ENCODE measurements around the gene ADAMTSL3. TPM values are rescaled to one million over a fixed set of nuclear protein-coding genes. Genes with fewer than 3 reads are reported as not detected.

ADAMTSL3 gene
- total and polyA plus RNA-seq, 7 experiments from 2014 or later: not detected

DNA sequence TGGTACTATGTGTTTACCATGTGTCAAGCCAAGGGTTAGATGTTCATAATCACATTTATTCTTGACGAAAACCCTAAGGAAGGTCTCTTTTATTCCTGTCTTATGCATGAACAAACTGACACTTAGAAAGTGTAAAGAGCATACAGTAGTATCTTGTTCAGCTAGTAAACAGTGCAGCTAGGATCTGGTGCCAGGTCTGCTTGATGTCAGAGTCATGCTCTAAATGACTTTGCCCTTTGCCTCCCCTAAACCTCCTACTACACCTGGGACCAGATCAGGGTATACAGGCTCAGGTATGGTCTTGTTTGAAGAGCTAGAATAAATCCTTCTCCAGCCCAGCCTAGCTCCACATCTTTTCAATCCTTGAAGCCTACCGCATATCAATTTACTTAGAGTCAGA lies 232.4 kb downstream of the ADAMTSL3 start:
- Mint-ChIP-seq H3K36me3 (no peaks in the 10 kb centered on the region), H3K9me3 (peaks cover 0 to 4% (median 0%) of the 10 kb centered on the region in 11 donors), H3K27ac (no peak overlapping the region), H3K4me1 (no peaks in the 10 kb centered on the region), H3K4me3 (no peak overlapping the region), H3K27me3 (peaks cover 2 to 19% (median 10%) of the 10 kb centered on the region in 5 donors)
- CTCF ChIA-PET: no interaction called here
- H3K27ac ChIP-seq (ENCODE audit: low read depth, low read length): no peak overlapping the region
- intact Hi-C loops (cut with micrococcal nuclease): no loop called here
- POLR2A ChIA-PET: no interaction called here
- DNase-seq (no peak), ATAC-seq (no peak)
- H3K27me3 ChIP-seq (ENCODE audit: control insufficient read depth in 2 of 2, insufficient read depth in 2 of 2, low read length in 2 of 2): no peaks in the 10 kb centered on the region
- no peaks in the 10 kb centered on the region for H3K4me1 ChIP-seq (ENCODE audit: control insufficient read depth in 2 of 2, insufficient read depth in 2 of 2, low read length in 2 of 2)
- H3K4me3 ChIP-seq (ENCODE audit: low read length): no peak overlapping the region
- H3K36me3 ChIP-seq (ENCODE audit: control insufficient read depth in 2 of 3, insufficient read depth in 3 of 3, low read length in 3 of 3): no peaks in the 10 kb centered on the region
- no peaks in the 10 kb centered on the region for H3K9me3 ChIP-seq (ENCODE audit: control insufficient read depth in 2 of 3, low read length in 3 of 3)

DNA sequence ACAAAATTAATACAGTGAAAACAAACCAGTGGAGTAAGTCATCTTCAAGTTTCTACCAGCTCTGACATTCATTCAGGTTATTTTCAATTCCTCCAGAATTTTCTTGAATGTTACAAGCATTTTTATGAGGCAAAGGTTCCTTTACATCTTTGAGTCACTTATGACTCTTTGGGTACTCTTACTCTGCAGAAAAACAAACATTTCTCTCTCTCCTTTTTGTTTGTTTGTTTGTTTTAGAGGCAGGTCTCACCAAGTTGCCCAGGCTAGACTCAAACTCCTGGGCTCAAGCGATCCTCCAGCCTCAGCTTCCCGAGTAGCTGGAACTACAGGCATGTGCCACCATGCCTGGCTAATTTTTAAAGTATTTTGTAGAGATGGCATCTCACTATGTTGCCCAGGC lies 233.5 kb downstream of the ADAMTSL3 start:
- Mint-ChIP-seq H3K4me1 (no peaks in the 10 kb centered on the region), H3K4me3 (no peak overlapping the region), H3K36me3 (no peaks in the 10 kb centered on the region), H3K9me3 (peaks cover 0 to 4% (median 0%) of the 10 kb centered on the region in 11 donors), H3K27me3 (peaks cover 2 to 23% (median 15%) of the 10 kb centered on the region in 5 donors), H3K27ac (no peak overlapping the region)
- intact Hi-C loops (cut with micrococcal nuclease): no loop called here
- Histone ChIP-seq H3K4me3 (ENCODE audit: low read length) (no peak overlapping the region), H3K27me3 (ENCODE audit: control insufficient read depth in 2 of 2, insufficient read depth in 2 of 2, low read length in 2 of 2) (no peaks in the 10 kb centered on the region), H3K4me1 (ENCODE audit: control insufficient read depth in 2 of 2, insufficient read depth in 2 of 2, low read length in 2 of 2) (no peaks in the 10 kb centered on the region), H3K36me3 (ENCODE audit: control insufficient read depth in 2 of 3, insufficient read depth in 3 of 3, low read length in 3 of 3) (no peaks in the 10 kb centered on the region), H3K27ac (ENCODE audit: low read depth, low read length) (no peak overlapping the region), H3K9me3 (ENCODE audit: control insufficient read depth in 2 of 3, low read length in 3 of 3) (no peaks in the 10 kb centered on the region)
- DNase-seq (no peak), ATAC-seq (no peak)
- CTCF ChIA-PET: no interaction called here
- POLR2A ChIA-PET: no interaction called here

DNA sequence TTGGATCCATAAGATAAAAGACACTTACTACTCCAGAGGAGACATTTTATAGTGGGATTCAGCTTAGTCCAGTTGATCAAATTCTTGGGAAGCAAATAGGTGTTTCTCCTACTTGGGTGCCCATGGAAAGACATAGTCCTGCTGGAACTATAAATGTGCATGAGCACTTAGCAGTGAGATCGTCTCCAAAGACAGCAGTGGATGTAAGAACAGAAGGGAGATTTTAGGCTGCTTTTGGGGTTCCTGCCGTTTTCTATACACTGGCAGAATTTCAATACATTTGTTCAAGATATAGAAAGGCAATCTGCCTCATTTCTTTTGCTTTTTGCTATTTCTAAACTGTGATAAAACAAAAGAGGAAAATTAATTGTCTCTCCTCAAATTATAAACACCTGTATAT lies 234.0 kb downstream of the ADAMTSL3 start:
- no peaks in the 10 kb centered on the region for H3K9me3 ChIP-seq (ENCODE audit: control insufficient read depth in 2 of 3, low read length in 3 of 3)
- no peak overlapping the region for H3K4me3 ChIP-seq (ENCODE audit: low read length)
- no peaks in the 10 kb centered on the region for H3K4me1 Mint-ChIP-seq
- peaks cover 2 to 23% (median 20%) of the 10 kb centered on the region in 5 donors for H3K27me3 Mint-ChIP-seq
- H3K27ac Mint-ChIP-seq: no peak overlapping the region
- no peaks in the 10 kb centered on the region for H3K4me1 ChIP-seq (ENCODE audit: control insufficient read depth in 2 of 2, insufficient read depth in 2 of 2, low read length in 2 of 2)
- H3K36me3 Mint-ChIP-seq: no peaks in the 10 kb centered on the region
- H3K27ac ChIP-seq (ENCODE audit: low read depth, low read length): no peak overlapping the region
- ATAC-seq (no peak), DNase-seq (no peak)
- CTCF ChIA-PET: no interaction called here
- no peaks in the 10 kb centered on the region for H3K36me3 ChIP-seq (ENCODE audit: control insufficient read depth in 2 of 3, insufficient read depth in 3 of 3, low read length in 3 of 3)
- POLR2A ChIA-PET: no interaction called here
- H3K4me3 Mint-ChIP-seq: no peak overlapping the region
- intact Hi-C loops (cut with micrococcal nuclease): no loop called here
- H3K27me3 ChIP-seq (ENCODE audit: control insufficient read depth in 2 of 2, insufficient read depth in 2 of 2, low read length in 2 of 2): no peaks in the 10 kb centered on the region
- peaks cover 0 to 4% (median 0%) of the 10 kb centered on the region in 11 donors for H3K9me3 Mint-ChIP-seq

DNA sequence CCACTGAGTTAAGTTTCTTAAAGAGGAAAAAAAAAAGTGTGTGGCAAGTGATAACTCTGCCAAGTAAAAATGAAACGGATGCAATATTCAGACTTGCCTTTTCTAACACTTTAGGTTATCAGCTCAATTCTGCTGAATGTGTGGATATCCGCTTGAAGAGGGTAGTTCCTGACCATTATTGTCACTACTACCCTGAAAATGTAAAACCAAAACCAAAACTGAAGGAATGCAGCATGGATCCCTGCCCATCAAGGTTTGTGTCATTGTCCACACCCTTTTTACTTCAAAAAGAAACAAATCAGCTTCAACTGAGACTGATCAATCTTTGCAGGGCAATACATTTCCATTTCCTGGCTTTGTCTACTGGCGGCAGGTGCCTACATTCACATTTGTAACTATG lies 236.1 kb downstream of the ADAMTSL3 start:
- H3K4me3 Mint-ChIP-seq: no peak overlapping the region
- Histone ChIP-seq H3K4me1 (ENCODE audit: control insufficient read depth in 2 of 2, insufficient read depth in 2 of 2, low read length in 2 of 2) (no peaks in the 10 kb centered on the region), H3K27ac (ENCODE audit: low read depth, low read length) (no peak overlapping the region), H3K27me3 (ENCODE audit: control insufficient read depth in 2 of 2, insufficient read depth in 2 of 2, low read length in 2 of 2) (no peaks in the 10 kb centered on the region), H3K36me3 (ENCODE audit: control insufficient read depth in 2 of 3, insufficient read depth in 3 of 3, low read length in 3 of 3) (no peaks in the 10 kb centered on the region), H3K9me3 (ENCODE audit: control insufficient read depth in 2 of 3, low read length in 3 of 3) (no peaks in the 10 kb centered on the region), H3K4me3 (ENCODE audit: low read length) (no peak overlapping the region)
- no peaks in the 10 kb centered on the region for H3K36me3 Mint-ChIP-seq
- peaks cover 2 to 29% (median 18%) of the 10 kb centered on the region in 5 donors for H3K27me3 Mint-ChIP-seq
- ATAC-seq (no peak), DNase-seq (no peak)
- H3K9me3 Mint-ChIP-seq: peaks cover 0 to 4% (median 0%) of the 10 kb centered on the region in 11 donors
- ChIA-PET CTCF (no interaction called here), POLR2A (no interaction called here)
- intact Hi-C loops (cut with micrococcal nuclease): no loop called here
- H3K27ac Mint-ChIP-seq: no peak overlapping the region
- H3K4me1 Mint-ChIP-seq: no peaks in the 10 kb centered on the region

- no peak overlapping the region for H3K27ac ChIP-seq (ENCODE audit: low read depth, low read length)
- Mint-ChIP-seq H3K9me3 (peaks cover 0 to 4% (median 0%) of the 10 kb centered on the region in 11 donors), H3K27ac (no peak overlapping the region), H3K4me3 (no peak overlapping the region), H3K36me3 (no peaks in the 10 kb centered on the region), H3K27me3 (peaks cover 2 to 30% (median 17%) of the 10 kb centered on the region in 5 donors), H3K4me1 (no peaks in the 10 kb centered on the region)
- POLR2A ChIA-PET: no interaction called here
- intact Hi-C loops (cut with micrococcal nuclease): no loop called here
- H3K27me3 ChIP-seq (ENCODE audit: control insufficient read depth in 2 of 2, insufficient read depth in 2 of 2, low read length in 2 of 2): no peaks in the 10 kb centered on the region
- DNase-seq (no peak), ATAC-seq (no peak)
- no peaks in the 10 kb centered on the region for H3K9me3 ChIP-seq (ENCODE audit: control insufficient read depth in 2 of 3, low read length in 3 of 3)
- H3K4me1 ChIP-seq (ENCODE audit: control insufficient read depth in 2 of 2, insufficient read depth in 2 of 2, low read length in 2 of 2): no peaks in the 10 kb centered on the region
- CTCF ChIA-PET: no interaction called here
- no peaks in the 10 kb centered on the region for H3K36me3 ChIP-seq (ENCODE audit: control insufficient read depth in 2 of 3, insufficient read depth in 3 of 3, low read length in 3 of 3)
- no peak overlapping the region for H3K4me3 ChIP-seq (ENCODE audit: low read length)
These were observed 236.7 kb downstream of the ADAMTSL3 start for GRCh38 chr15:83890587-83890986.

DNA sequence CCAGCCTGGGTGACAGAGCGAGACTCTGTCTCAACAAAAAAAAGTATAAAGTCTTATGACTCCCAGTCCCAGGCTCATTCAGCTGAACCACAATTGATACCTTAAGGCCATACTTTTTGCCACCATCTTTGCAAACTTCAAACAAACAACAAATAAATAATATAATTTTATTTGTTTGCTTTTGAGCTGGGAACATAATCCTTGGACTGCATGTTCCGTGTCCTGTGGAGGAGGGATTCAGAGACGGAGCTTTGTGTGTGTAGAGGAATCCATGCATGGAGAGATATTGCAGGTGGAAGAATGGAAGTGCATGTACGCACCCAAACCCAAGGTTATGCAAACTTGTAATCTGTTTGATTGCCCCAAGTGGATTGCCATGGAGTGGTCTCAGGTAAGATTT lies 238.6 kb downstream of the ADAMTSL3 start:
- Histone ChIP-seq H3K36me3 (ENCODE audit: control insufficient read depth in 2 of 3, insufficient read depth in 3 of 3, low read length in 3 of 3) (no peaks in the 10 kb centered on the region), H3K27me3 (ENCODE audit: control insufficient read depth in 2 of 2, insufficient read depth in 2 of 2, low read length in 2 of 2) (no peaks in the 10 kb centered on the region), H3K27ac (ENCODE audit: low read depth, low read length) (no peak overlapping the region), H3K4me3 (ENCODE audit: low read length) (no peak overlapping the region), H3K9me3 (ENCODE audit: control insufficient read depth in 2 of 3, low read length in 3 of 3) (no peaks in the 10 kb centered on the region), H3K4me1 (ENCODE audit: control insufficient read depth in 2 of 2, insufficient read depth in 2 of 2, low read length in 2 of 2) (no peaks in the 10 kb centered on the region)
- ChIA-PET POLR2A (no interaction called here), CTCF (no interaction called here)
- peaks cover 2 to 30% (median 17%) of the 10 kb centered on the region in 5 donors for H3K27me3 Mint-ChIP-seq
- H3K4me3 Mint-ChIP-seq: no peak overlapping the region
- H3K36me3 Mint-ChIP-seq: no peaks in the 10 kb centered on the region
- peaks cover 0 to 4% (median 0%) of the 10 kb centered on the region in 11 donors for H3K9me3 Mint-ChIP-seq
- no peaks in the 10 kb centered on the region for H3K4me1 Mint-ChIP-seq
- DNase-seq (no peak), ATAC-seq (no peak)
- H3K27ac Mint-ChIP-seq: no peak overlapping the region
- intact Hi-C loops (cut with micrococcal nuclease): no loop called here

GRCh38 chr15:83893308-83893707 lies 239.4 kb downstream of the ADAMTSL3 start:
- Histone ChIP-seq H3K4me1 (ENCODE audit: control insufficient read depth in 2 of 2, insufficient read depth in 2 of 2, low read length in 2 of 2) (no peaks in the 10 kb centered on the region), H3K27ac (ENCODE audit: low read depth, low read length) (no peak overlapping the region), H3K36me3 (ENCODE audit: control insufficient read depth in 2 of 3, insufficient read depth in 3 of 3, low read length in 3 of 3) (no peaks in the 10 kb centered on the region), H3K4me3 (ENCODE audit: low read length) (no peak overlapping the region), H3K9me3 (ENCODE audit: control insufficient read depth in 2 of 3, low read length in 3 of 3) (no peaks in the 10 kb centered on the region), H3K27me3 (ENCODE audit: control insufficient read depth in 2 of 2, insufficient read depth in 2 of 2, low read length in 2 of 2) (no peaks in the 10 kb centered on the region)
- Mint-ChIP-seq H3K4me3 (no peak overlapping the region), H3K27ac (no peak overlapping the region), H3K9me3 (peaks cover 0 to 4% (median 0%) of the 10 kb centered on the region in 11 donors), H3K27me3 (peaks cover 4 to 25% (median 21%) of the 10 kb centered on the region in 5 donors), H3K36me3 (no peaks in the 10 kb centered on the region), H3K4me1 (no peaks in the 10 kb centered on the region)
- DNase-seq (no peak), ATAC-seq (no peak)
- ChIA-PET CTCF (no interaction called here), POLR2A (interaction anchor here (0.7 kb wide), 1 partner anchor 9 kb away, joined by 3 read pairs; no protein-coding TSS in a partner anchor)
- intact Hi-C loops (cut with micrococcal nuclease): no loop called here
